Ishikawa (cell line): ENCODE measurements around the gene MMP19.

Source experiments
- CEBPB ChIP-seq: IDR thresholded peaks from 2 replicates; pipeline ENCODE4 v1.6.1; 2012
- CREB1 ChIP-seq: IDR thresholded peaks from 2 replicates; pipeline ENCODE4 v1.6.1; 2012; ENCODE audit warnings: low read depth
- EGR1 ChIP-seq: IDR thresholded peaks from 2 replicates; pipeline ENCODE4 v1.6.1; 2012
- EP300 ChIP-seq: IDR thresholded peaks from 2 replicates; pipeline ENCODE4 v1.6.1; 2012; ENCODE audit warnings: borderline replicate concordance
- FOXM1 ChIP-seq: IDR thresholded peaks from 2 replicates; pipeline ENCODE4 v1.6.1; 2012; ENCODE audit warnings: low read depth, borderline replicate concordance
- NFIC ChIP-seq: IDR thresholded peaks from 2 replicates; pipeline ENCODE4 v1.6.1; 2012
- RAD21 ChIP-seq: IDR thresholded peaks from 2 replicates; pipeline ENCODE4 v1.6.1; 2012; ENCODE audit warnings: low read depth
- TAF1 ChIP-seq: IDR thresholded peaks from 2 replicates; pipeline ENCODE4 v1.6.1; 2012; ENCODE audit warnings: low read depth, mild to moderate bottlenecking
- TCF12 ChIP-seq: IDR thresholded peaks from 2 replicates; pipeline ENCODE4 v1.6.1; 2012; ENCODE audit warnings: low read depth
- TEAD4 ChIP-seq: IDR thresholded peaks from 2 replicates; pipeline ENCODE4 v1.6.1; 2012
- YY1 ChIP-seq: IDR thresholded peaks from 2 replicates; pipeline ENCODE4 v1.6.1; 2012; ENCODE audit warnings: low read depth
- ZBTB7A ChIP-seq: IDR thresholded peaks from 2 replicates; pipeline ENCODE4 v1.6.1; 2012; ENCODE audit warnings: low read depth
- TF ChIP-seq, protein P1 (sequence below): IDR thresholded peaks from 2 replicates; pipeline ENCODE4 v1.6.1; 2012
- TF ChIP-seq, protein P2 (sequence below): IDR thresholded peaks from 2 replicates; pipeline ENCODE4 v1.6.1; 2012
- TF ChIP-seq, protein P3 (sequence below): IDR thresholded peaks from 2 replicates; pipeline ENCODE4 v1.6.1; 2012; ENCODE audit warnings: low read depth, mild to moderate bottlenecking

Gene MMP19

DNA sequence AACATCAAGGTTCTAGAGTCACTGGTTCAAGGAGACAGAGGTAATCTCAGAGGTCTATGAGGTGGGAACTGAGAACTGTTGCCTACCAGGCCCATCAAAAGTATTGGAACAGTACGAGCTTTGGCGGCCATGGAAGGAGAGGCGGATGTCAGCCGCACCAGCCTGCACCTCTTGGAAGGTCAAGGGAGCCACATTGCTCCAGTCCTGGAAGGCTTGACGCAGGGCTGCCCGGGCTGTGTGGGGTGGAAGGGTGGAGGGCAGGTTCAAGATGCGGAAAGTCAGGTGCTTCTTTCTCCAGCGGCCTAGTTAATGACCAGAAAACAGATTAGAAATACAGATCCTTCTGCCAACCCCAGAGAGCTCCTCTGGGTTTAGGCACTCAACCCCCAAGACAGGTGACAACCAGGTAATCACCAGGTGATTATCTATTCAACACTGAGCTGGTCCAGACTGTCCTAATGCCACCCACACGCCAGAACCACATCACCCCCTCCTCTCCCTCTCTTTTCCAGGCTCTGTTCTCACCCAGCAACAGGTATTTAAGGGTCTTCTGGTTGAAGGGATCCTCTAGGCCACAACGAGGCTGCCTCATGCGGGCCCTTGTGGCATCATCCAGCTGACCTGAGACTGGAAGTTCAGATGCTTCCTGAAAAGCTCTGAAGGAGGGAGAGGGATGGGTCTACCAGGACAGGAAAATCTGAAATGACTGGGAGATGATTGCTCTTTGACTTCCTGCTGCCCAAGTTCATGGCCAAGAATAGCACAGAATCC lies 2.0 kb downstream of the MMP19 start:
- TF ChIP-seq TCF12 (no peak), EP300 (no peak), TAF1 (no peak), YY1 (no peak), FOXM1 (no peak), CREB1 (no peak), ZBTB7A (no peak), CEBPB (no peak), TEAD4 (no peak), NFIC (no peak), RAD21 (no peak), EGR1 (no peak)
- TF ChIP-seq, protein P1, sequence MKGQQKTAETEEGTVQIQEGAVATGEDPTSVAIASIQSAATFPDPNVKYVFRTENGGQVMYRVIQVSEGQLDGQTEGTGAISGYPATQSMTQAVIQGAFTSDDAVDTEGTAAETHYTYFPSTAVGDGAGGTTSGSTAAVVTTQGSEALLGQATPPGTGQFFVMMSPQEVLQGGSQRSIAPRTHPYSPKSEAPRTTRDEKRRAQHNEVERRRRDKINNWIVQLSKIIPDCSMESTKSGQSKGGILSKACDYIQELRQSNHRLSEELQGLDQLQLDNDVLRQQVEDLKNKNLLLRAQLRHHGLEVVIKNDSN = no peak
- TF ChIP-seq, protein P2, sequence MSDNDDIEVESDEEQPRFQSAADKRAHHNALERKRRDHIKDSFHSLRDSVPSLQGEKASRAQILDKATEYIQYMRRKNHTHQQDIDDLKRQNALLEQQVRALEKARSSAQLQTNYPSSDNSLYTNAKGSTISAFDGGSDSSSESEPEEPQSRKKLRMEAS = no peak
- TF ChIP-seq, protein P3, sequence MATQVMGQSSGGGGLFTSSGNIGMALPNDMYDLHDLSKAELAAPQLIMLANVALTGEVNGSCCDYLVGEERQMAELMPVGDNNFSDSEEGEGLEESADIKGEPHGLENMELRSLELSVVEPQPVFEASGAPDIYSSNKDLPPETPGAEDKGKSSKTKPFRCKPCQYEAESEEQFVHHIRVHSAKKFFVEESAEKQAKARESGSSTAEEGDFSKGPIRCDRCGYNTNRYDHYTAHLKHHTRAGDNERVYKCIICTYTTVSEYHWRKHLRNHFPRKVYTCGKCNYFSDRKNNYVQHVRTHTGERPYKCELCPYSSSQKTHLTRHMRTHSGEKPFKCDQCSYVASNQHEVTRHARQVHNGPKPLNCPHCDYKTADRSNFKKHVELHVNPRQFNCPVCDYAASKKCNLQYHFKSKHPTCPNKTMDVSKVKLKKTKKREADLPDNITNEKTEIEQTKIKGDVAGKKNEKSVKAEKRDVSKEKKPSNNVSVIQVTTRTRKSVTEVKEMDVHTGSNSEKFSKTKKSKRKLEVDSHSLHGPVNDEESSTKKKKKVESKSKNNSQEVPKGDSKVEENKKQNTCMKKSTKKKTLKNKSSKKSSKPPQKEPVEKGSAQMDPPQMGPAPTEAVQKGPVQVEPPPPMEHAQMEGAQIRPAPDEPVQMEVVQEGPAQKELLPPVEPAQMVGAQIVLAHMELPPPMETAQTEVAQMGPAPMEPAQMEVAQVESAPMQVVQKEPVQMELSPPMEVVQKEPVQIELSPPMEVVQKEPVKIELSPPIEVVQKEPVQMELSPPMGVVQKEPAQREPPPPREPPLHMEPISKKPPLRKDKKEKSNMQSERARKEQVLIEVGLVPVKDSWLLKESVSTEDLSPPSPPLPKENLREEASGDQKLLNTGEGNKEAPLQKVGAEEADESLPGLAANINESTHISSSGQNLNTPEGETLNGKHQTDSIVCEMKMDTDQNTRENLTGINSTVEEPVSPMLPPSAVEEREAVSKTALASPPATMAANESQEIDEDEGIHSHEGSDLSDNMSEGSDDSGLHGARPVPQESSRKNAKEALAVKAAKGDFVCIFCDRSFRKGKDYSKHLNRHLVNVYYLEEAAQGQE = no peak

DNA sequence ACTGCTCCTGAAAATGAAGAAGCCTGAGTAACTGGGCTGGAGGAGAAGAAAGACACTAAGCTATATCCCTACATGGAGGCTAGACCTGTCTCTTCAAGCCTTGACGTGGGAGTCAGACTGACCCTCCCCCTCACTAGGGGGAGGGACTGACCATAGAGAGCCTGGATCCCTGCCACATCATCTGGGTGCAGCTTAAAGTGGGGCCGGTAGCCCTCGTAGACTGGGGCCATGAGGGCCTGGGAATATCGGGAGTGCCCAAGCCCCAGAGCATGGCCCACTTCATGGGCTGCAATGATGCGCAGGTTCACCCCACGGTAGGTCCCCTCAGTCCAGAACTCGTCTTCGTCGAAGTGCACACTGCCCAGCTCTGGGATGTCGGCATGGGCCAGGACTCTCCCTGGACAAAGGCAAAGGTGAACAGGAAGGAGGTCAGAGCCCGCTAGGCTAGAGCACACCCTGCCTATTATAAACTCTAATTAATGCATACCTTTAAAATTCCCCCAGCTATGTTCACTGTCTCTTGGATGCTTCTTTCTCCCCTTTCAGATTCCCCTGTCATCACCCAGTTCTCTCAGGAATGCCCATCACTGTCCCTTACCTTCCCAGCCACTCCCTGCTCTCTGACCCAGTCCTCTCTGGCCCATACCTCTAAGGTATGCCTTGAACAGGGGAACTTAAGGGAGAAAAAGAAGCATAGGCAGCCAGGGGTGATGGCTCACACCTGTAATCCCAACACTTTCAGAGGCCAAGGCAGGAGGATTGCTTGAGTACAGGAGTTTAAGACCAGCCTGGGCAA lies 3.2 kb downstream of the MMP19 start:
- TF ChIP-seq ZBTB7A (no peak), YY1 (no peak), RAD21 (no peak), TCF12 (no peak), CREB1 (no peak), EP300 (no peak), CEBPB (no peak), TAF1 (no peak), TEAD4 (no peak), FOXM1 (no peak), NFIC (no peak), EGR1 (no peak)
- TF ChIP-seq, protein P1 = no peak
- TF ChIP-seq, protein P3 = no peak
- TF ChIP-seq, protein P2 = no peak

DNA sequence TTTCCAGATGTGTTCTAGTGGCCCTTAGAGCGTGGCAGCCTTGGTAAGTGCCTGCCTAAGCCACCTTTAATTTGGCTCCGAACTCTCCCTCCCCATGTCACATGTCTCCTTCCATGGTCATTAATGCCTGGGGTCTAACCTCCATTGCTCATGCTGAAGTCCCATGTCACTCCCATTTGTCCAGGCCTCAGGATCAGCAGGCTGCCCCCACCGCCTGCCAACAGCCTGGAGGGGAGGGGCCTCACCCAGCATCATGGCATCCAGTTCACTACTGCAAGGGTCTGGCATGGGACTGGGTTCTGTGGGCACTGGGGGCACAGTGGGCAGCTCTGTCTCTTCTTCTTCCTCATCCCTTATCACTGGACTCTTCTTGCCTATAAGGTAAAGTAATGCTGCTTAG lies 4.4 kb downstream of the MMP19 start:
- no peak for TF ChIP-seq NFIC
- no peak for TF ChIP-seq TAF1
- TF ChIP-seq ZBTB7A = no peak
- TF ChIP-seq CREB1 = no peak
- TF ChIP-seq, protein P3 = no peak
- no peak for TF ChIP-seq TEAD4
- TF ChIP-seq CEBPB = no peak
- TF ChIP-seq TCF12 = no peak
- no peak for TF ChIP-seq EGR1
- TF ChIP-seq RAD21 = no peak
- TF ChIP-seq, protein P1 = no peak
- TF ChIP-seq, protein P2 = no peak
- no peak for TF ChIP-seq YY1
- TF ChIP-seq FOXM1 = no peak
- TF ChIP-seq EP300 = no peak
